ENCODE measurements around the gene PMF1.

Gene PMF1

GRCh38 chr1:156226116-156226538 is 13.3 kb downstream of the PMF1 start:
- TF ChIP-seq CTCF (IDR thresholded peaks at IDR 0.05; ENCODE audit: low read depth, low read length, missing control alignments): no peak
- no peak overlapping the region for H3K4me3 ChIP-seq (ENCODE audit: low read depth, low read length)
- in situ Hi-C loops (cut with HindIII; ENCODE audit: low sequenced_read_pairs): loop anchor here (10.0 kb wide), 1 partner anchor 91 kb away; no protein-coding TSS in a partner anchor
- no peak for DNase-seq (ENCODE audit: low read depth)

GRCh38 chr1:156226782-156227181 is 14.0 kb downstream of the PMF1 start:
- H3K4me3 ChIP-seq (ENCODE audit: low read depth, low read length): no peak overlapping the region
- DNase-seq (ENCODE audit: low read depth): no peak
- in situ Hi-C loops (cut with HindIII; ENCODE audit: low sequenced_read_pairs): loop anchor here (10.0 kb wide), 1 partner anchor 92 kb away; no protein-coding TSS in a partner anchor
- TF ChIP-seq CTCF (IDR thresholded peaks at IDR 0.05; ENCODE audit: low read depth, low read length, missing control alignments): no peak

- in situ Hi-C loops (cut with HindIII; ENCODE audit: low sequenced_read_pairs): loop anchor here (10.0 kb wide), 1 partner anchor 94 kb away; no protein-coding TSS in a partner anchor
- H3K4me3 ChIP-seq (ENCODE audit: low read depth, low read length): no peak overlapping the region
- DNase-seq (ENCODE audit: low read depth): no peak
- TF ChIP-seq CTCF (IDR thresholded peaks at IDR 0.05; ENCODE audit: low read depth, low read length, missing control alignments): no peak
These were observed 15.7 kb downstream of the PMF1 start for GRCh38 chr1:156228501-156228900.

- no peak for TF ChIP-seq CTCF (IDR thresholded peaks at IDR 0.05; ENCODE audit: low read depth, low read length, missing control alignments)
- DNase-seq (ENCODE audit: low read depth): no peak
- in situ Hi-C loops (cut with HindIII; ENCODE audit: low sequenced_read_pairs): loop anchor here (10.0 kb wide), 1 partner anchor 95 kb away; no protein-coding TSS in a partner anchor
- no peak overlapping the region for H3K4me3 ChIP-seq (ENCODE audit: low read depth, low read length)
These were observed 17.1 kb downstream of the PMF1 start for GRCh38 chr1:156229809-156230472.

GRCh38 chr1:156230473-156230837 is 17.6 kb downstream of the PMF1 start:
- DNase-seq (ENCODE audit: low read depth): no peak
- no peak for TF ChIP-seq CTCF (IDR thresholded peaks at IDR 0.05; ENCODE audit: low read depth, low read length, missing control alignments)
- no peak overlapping the region for H3K4me3 ChIP-seq (ENCODE audit: low read depth, low read length)
- in situ Hi-C loops (cut with HindIII; ENCODE audit: low sequenced_read_pairs): no loop called here

- no peak for DNase-seq (ENCODE audit: low read depth)
- in situ Hi-C loops (cut with HindIII; ENCODE audit: low sequenced_read_pairs): no loop called here
- TF ChIP-seq CTCF (IDR thresholded peaks at IDR 0.05; ENCODE audit: low read depth, low read length, missing control alignments): no peak
- H3K4me3 ChIP-seq (ENCODE audit: low read depth, low read length): no peak overlapping the region
These were observed 19.5 kb downstream of the PMF1 start for GRCh38 chr1:156232201-156232894.
